ENCODE results near the gene TCF4. TPM values are rescaled to one million over a fixed set of nuclear protein-coding genes. Genes with fewer than 3 reads are reported as not detected.

The TCF4 gene
- total RNA-seq, 1 donor from 2014 or later: 7.2 TPM

DNA sequence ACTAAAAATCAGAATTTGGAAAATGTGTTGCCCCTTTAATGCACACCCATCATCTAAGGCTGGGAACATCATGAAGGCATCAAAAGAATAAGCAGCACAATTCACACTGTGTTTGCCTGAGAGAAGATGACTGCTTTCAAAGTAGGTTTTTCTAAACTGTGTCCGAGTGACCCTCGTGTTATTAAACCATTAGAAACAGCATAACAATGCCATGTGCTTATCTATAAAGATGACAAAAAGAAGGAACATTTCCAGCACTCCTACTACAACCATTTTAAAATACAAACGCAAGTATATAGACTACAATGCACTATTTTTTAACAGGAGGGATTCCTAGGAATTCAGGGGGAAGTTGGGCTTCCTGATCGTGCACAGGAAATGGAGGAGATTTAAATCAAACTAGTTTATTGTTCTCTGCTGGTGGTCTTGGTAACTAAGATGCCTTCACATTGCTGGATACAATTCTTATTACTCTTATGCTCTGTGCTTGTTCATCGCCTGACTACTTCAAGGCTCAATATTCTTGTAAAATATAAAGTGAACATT, 322.8 kb downstream of the TCF4 start:
- DNase-seq (ENCODE audit: low read depth): no peak
- TF ChIP-seq, protein P1, sequence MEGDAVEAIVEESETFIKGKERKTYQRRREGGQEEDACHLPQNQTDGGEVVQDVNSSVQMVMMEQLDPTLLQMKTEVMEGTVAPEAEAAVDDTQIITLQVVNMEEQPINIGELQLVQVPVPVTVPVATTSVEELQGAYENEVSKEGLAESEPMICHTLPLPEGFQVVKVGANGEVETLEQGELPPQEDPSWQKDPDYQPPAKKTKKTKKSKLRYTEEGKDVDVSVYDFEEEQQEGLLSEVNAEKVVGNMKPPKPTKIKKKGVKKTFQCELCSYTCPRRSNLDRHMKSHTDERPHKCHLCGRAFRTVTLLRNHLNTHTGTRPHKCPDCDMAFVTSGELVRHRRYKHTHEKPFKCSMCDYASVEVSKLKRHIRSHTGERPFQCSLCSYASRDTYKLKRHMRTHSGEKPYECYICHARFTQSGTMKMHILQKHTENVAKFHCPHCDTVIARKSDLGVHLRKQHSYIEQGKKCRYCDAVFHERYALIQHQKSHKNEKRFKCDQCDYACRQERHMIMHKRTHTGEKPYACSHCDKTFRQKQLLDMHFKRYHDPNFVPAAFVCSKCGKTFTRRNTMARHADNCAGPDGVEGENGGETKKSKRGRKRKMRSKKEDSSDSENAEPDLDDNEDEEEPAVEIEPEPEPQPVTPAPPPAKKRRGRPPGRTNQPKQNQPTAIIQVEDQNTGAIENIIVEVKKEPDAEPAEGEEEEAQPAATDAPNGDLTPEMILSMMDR (conservative IDR thresholded peaks at IDR 0.05; ENCODE audit: low read depth, low read length): no peak
- H3K4me3 ChIP-seq (ENCODE audit: low read depth, low read length): no peak overlapping the region

DNA sequence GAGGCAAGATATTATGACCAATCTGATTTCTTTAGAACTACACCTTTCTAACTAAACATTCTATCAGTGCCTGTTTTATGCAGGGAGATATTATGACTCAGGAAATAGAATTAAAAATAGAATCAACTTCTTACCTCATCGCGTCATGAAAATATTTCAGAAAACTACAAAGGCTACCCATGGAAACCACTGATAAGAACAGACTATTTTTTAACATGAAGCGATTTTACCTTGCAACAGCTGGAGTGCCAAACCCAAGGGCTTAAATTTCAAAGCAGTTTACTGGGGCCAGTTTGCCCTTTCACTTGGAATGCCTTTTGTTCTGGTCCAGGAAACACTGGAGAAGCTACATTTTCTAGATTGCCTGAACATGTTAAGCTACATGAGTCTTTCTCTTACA, 323.9 kb downstream of the TCF4 start:
- no peak overlapping the region for H3K4me3 ChIP-seq (ENCODE audit: low read depth, low read length)
- DNase-seq (ENCODE audit: low read depth): no peak
- TF ChIP-seq, protein P1 (conservative IDR thresholded peaks at IDR 0.05; ENCODE audit: low read depth, low read length): no peak

DNA sequence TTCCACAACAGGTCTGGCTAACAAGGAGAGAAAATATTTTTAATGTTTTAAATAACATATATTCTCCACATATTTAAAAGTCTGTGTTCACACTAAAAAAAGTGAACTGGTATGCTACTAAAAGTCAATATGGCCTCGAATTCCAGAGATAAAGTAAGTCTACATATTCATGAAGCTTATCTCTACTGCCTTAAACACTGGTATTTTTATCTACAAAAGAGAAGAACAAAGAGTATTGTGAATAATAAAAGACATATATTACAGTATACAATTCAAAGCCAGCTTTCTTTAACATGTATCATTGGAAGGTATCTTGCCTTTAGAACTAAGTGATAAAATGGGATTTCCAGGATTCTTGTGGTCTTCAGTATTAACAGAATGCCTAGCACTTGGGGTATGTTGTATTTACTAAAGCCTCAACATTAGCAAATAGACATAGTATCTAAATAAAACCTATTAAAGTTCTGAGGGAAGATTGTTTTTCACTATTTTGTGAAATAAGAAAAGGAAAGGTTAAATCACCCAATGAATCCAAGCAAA, 325.9 kb downstream of the TCF4 start:
- TF ChIP-seq, protein P1 (conservative IDR thresholded peaks at IDR 0.05; ENCODE audit: low read depth, low read length): no peak
- H3K4me3 ChIP-seq (ENCODE audit: low read depth, low read length): no peak overlapping the region
- DNase-seq (ENCODE audit: low read depth): no peak

DNA sequence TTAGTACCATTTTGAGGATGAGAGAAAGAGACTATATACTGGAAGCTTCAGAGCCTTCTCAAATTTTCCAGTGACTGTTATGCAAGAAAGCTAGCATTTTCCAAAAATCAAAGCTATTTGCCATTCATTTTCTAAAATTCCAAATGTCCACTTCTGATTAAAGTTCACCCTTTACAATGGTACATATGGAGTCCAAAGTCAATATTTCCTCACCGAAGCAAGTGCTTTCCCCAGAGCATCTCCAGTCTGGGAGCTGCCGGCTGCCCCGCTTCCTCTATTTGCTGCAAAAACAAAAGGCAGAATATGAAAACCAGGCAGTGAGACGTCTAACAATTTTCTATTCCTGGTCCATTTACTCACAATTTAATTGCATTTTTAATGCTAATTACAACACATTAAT, 326.7 kb downstream of the TCF4 start:
- TF ChIP-seq, protein P1 (conservative IDR thresholded peaks at IDR 0.05; ENCODE audit: low read depth, low read length): no peak
- DNase-seq (ENCODE audit: low read depth): no peak
- no peak overlapping the region for H3K4me3 ChIP-seq (ENCODE audit: low read depth, low read length)

GRCh38 chr18:55258088-55258487, 329.9 kb downstream of the TCF4 start:
- no peak for DNase-seq (ENCODE audit: low read depth)
- TF ChIP-seq, protein P1 (conservative IDR thresholded peaks at IDR 0.05; ENCODE audit: low read depth, low read length): no peak
- H3K4me3 ChIP-seq (ENCODE audit: low read depth, low read length): no peak overlapping the region

- DNase-seq (ENCODE audit: low read depth): no peak
- H3K4me3 ChIP-seq (ENCODE audit: low read depth, low read length): no peak overlapping the region
- TF ChIP-seq, protein P1 (conservative IDR thresholded peaks at IDR 0.05; ENCODE audit: low read depth, low read length): no peak
Observed at GRCh38 chr18:55256929-55257289, 331.1 kb downstream of the TCF4 start.

DNA sequence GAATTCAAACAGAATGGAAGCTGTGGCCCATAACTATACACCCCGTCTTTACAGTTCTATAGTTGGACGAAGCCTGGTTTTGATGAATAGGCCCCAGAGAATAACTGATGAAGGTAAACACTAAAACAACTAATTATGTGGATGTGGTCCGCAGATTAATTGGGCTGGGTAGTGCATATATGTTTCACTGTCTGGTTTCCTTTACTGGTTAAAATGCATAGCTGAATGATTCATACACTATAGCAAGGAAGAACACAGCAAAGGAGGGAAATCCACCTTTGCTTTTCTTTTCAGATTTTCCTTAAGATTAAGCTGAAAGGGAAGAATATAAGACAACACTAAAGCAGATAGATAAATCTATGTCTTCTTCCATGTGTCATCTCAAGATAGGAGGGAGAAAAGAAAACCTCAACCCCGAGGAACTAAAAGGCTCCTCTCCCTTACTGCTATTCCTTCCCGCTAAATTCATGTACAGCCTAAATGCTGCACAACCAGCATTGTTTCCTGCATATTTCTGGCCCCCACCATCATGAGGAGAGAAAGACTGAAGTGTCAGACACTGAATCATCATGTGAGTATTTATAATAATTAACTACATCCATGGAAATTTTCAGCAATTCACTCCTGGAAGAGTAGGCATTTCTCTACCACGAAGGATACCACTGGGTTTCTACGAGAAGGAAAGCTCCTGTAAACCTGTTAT, 331.6 kb downstream of the TCF4 start:
- TF ChIP-seq, protein P1 (conservative IDR thresholded peaks at IDR 0.05; ENCODE audit: low read depth, low read length): no peak
- no peak overlapping the region for H3K4me3 ChIP-seq (ENCODE audit: low read depth, low read length)
- peak; percentile 20 for DNase-seq (ENCODE audit: low read depth)

Measured in epithelial cell of proximal tubule (primary cell).